Stimulated activated CD4-positive, alpha-beta T cell treated with anti-CD3 and anti-CD28 coated beads, Interleukin-15, amount 100 ng/mL, for 24 hours (primary cell): Measurements from ENCODE around the gene PABPC1L.

Source experiments
- DNase-seq: peaks from one replicate; pipeline ENCODE4 v3.0.0-alpha.2; 2020

PABPC1L gene

DNA sequence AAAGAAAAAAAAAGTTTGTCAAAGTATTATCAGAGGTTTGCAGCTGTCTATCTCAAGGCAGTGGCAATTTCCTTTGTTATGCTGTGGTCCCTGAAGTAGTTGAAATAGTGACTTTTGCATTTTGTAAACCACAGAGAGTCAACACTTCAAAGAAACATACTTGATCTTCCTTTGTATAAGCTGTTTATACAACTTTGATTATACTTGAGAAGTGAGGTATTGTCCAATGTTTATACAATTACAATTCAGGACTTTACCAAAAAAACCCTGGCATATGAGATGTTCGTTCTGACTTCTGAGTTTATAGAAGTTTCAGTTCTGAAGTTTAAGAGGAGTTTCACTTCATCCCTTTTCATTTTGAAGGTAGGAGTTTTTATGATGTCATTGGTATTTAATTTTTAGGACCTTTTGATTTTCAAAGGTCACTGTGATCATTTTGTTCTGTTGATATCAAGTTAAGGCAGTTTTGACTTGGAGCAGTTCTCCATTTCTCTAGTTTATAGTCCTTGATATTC is 60.4 kb downstream of the PABPC1L start:
- DNase-seq = no peak

DNA sequence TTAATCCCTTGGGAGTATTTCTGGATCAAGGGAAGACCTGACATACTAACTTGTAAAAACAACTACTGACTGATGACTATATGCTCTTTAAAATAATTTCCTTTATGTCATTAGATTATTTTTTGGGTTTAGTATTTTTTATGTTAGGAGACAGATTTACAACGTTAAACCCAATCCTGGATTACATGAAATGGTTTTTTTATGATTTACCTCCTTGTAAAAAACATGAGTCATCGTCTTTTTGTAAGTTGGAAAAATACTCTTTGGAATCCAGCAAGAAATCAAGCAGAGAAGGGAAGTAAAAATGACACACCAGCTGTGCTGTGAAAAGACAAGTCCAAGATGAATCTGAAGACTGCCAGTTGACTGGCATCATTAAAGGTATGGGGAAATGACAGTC is 63.2 kb downstream of the PABPC1L start:
- no peak for DNase-seq

DNA sequence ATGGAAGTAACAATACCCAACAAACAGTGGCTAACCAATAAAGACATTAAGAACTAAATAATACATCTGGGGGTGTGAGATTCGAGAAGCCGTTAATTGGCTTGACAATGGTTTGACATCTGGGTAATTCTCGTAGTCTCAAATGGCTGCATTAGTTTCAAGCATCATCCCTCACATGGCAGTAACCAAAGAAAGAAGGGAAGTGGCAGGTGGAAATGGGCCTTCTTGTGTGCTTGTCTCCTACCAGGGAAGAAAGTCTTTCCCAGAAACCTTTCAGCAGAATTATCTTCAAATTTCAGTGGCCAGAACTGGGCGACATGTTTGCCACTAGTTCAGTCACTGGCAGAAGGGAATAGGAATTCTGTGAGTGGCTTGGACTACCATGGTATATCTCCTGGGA is 66.8 kb downstream of the PABPC1L start:
- no peak for DNase-seq

DNA sequence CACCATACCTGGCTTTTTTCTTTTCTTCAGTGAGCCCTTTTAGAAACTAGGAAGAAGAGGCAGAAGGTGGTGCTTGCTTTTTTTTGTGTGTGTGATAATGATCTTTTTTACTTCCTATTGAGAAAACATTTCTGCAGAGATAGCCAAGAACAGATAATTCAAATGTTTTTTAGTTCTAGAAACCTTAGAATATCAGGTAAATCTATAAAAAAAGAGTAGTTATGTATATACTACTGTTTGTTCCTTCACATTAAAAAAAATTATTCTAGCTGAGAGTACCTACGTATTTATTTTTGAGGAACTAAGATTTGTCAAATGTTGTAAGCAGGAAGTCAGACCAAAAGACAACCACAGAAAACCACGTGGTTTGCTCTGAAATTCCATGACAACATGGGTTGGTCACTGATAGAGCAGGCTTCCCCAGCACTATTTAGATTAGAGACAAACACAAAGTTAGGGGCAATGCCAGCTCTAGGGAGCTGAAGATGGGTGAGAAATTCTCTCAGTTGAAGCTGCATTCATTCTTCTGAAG is 69.3 kb downstream of the PABPC1L start:
- peak; percentile 59 for DNase-seq

DNA sequence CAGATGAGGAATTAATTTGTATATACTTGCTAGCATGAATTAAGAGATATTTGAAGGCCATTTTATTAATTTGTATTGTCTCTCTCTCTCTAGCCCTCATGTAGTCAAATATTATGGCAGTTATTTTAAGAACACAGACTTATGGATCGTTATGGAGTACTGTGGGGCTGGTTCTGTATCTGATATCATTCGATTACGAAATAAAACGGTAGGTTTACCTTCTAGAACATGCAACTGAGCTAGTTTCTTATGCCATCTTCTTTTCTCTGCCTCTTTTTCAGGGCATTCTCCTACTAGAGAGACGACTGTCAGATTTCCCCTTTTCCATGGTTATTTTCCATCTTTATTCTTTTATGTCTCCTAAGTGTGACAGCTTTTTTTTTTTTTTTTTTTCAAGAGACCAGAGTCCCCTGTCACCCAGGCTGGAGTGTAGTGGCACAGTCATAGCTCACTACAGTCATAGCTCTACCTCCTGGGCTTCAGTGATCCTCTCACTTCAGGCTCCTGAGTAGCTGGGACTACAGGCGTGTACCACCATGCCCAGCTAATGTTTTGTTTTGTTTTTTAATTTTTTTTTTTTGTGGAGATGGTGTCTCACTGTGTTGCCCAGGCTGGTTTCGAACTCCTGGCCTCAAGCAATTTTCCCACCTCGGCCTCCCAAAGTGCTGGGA is 72.0 kb downstream of the PABPC1L start:
- DNase-seq = no peak

DNA sequence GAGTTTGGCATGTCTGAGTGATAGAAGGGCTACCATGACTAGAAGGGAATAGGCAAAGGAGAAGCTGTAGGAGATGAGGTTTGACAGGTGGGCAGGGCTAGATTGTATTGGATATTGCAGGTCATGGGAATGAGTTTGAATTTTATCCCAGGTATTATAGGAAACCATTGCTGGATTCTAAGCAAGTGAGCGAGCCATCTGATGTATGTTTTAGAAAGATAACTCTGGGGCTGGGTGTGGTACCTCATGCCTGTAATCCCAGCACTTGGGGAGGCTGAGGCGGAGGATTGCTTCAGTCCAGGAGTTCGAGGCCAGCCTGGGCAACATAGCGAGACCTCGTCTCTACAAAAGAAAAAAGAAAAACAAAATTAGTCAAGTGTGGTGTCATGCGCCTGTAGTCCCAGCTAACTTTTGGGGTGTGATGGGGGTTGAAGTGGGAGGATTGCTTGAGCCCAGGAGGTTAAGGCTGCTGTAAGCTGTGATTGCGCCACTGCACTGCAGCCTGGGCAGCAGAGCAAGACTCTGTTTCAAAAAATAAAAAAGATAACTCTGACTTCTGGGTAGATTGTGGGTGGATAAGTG is 73.3 kb downstream of the PABPC1L start:
- no peak for DNase-seq

DNA sequence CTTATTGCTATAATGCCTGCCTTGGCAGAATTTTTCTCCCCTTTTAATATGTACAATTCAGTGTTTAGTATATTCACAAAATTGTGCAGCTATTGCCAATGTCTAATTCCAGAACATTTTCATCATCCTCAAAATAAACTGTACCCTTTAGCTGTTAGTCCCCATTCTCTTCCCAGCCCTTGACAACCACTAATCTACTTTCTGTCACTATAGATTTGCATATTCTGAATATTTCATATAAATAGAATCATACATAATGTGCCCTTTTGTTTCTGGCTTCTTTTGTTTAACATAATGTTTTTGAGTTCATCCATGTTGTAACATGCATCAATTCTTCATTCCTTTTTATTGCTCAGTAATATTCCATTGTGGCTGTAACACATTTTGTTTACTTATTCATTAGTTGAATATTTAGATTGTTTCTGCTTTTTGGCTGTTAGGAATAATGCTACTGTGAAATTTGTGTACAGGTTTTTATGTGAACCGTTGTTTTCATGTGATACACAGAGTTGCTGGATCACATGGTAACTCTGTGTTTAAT is 78.8 kb downstream of the PABPC1L start:
- no peak for DNase-seq
